ENCODE results near the gene APP.

DNA sequence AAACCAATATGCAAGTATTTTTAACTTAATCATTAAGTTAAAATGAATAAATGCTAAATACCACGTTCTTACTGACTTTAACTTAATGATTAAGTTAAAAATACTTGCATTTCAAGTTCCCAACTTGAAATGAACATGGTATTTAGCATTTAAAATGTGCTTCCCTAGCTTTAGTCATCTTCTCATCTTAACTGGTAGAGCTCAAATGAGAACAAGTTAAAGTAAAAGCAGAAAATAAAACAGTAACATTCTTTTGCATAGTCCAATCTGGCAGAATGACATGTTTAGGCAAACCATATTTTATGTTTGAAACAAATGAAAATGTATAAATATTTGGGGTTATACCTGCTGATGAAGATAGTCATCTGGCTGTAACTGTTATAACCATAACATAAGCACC lies 186.0 kb downstream of the APP start:
- TF ChIP-seq CTCF (conservative IDR thresholded peaks at IDR 0.05; ENCODE audit: low read length), result no peak
- TF ChIP-seq EZH2phosphoT487 (IDR thresholded peaks at IDR 0.05; ENCODE audit: borderline replicate concordance), result no peak

All from Loucy (cell line).